Fibroblast of lung (primary cell): ENCODE measurements around the gene NARF. TPM values are rescaled to one million over a fixed set of nuclear protein-coding genes. Genes with fewer than 3 reads are reported as not detected.

Experiments
- DNase-seq, 2 donors: peaks; one replicate each; pipeline versions ENCODE4 v3.0.0 to v3.0.0-alpha.2; 2010; ENCODE audit warnings: low read depth in 2 of 2
- H2AFZ ChIP-seq: 2 replicates; pipeline ENCODE4 v1.5.1; 2012; ENCODE audit warnings: low read length, control low read depth, inconsistent platforms
- H3K27ac ChIP-seq: 2 replicates; pipeline ENCODE4 v1.5.1; 2011; ENCODE audit warnings: low read length, control low read depth; ENCODE audit not compliant: insufficient read depth
- H3K27me3 ChIP-seq: 2 replicates; pipeline ENCODE4 v1.5.1; 2011; ENCODE audit warnings: mild to moderate bottlenecking, low read length; ENCODE audit not compliant: control insufficient read depth, insufficient read depth
- H3K36me3 ChIP-seq: 2 replicates; pipeline ENCODE4 v1.5.1; 2011; ENCODE audit warnings: low read length; ENCODE audit not compliant: control insufficient read depth, insufficient read depth
- H3K4me1 ChIP-seq: 2 replicates; pipeline ENCODE4 v1.5.1; 2011; ENCODE audit warnings: low read length; ENCODE audit not compliant: control insufficient read depth, insufficient read depth; ENCODE audit errors: extremely low read depth
- H3K4me2 ChIP-seq: 2 replicates; pipeline ENCODE4 v1.5.1; 2011; ENCODE audit warnings: low read length, control low read depth; ENCODE audit not compliant: insufficient read depth; ENCODE audit errors: extremely low read depth
- H3K4me3 ChIP-seq, 4 experiments: fragments of 200-600 bp in 1 of 4; sonication (generic) in 1 of 4; replicated peaks in 1 of 4; 2 replicates each; pipeline ENCODE4 v1.5.1; 2011 to 2016; ENCODE audit warnings: low read length in 4 of 4, low read depth in 3 of 4, mild to moderate bottlenecking in 3 of 4, control low read depth in 2 of 4, inconsistent platforms in 1 of 4, mixed read lengths in 1 of 4; ENCODE audit not compliant: insufficient read depth in 1 of 4; ENCODE audit errors: control extremely low read depth in 1 of 4
- H3K79me2 ChIP-seq: 2 replicates; pipeline ENCODE4 v1.5.1; 2012; ENCODE audit warnings: mild to moderate bottlenecking, low read length, inconsistent platforms; ENCODE audit not compliant: control insufficient read depth, insufficient read depth
- H3K9ac ChIP-seq: 2 replicates; pipeline ENCODE4 v1.5.1; 2011; ENCODE audit warnings: mild to moderate bottlenecking, low read length, control low read depth; ENCODE audit not compliant: insufficient read depth
- H3K9me3 ChIP-seq: 2 replicates; pipeline ENCODE4 v1.5.1; 2012; ENCODE audit warnings: low read depth, low read length; ENCODE audit not compliant: control insufficient read depth, insufficient read depth
- H4K20me1 ChIP-seq: 2 replicates; pipeline ENCODE4 v1.5.1; 2011; ENCODE audit warnings: low read length; ENCODE audit not compliant: control insufficient read depth, insufficient read depth; ENCODE audit errors: extremely low read depth
- EZH2 ChIP-seq: IDR thresholded peaks from 2 replicates; pipeline ENCODE4 v1.5.1; 2012; ENCODE audit warnings: low read length, control low read depth, mild to moderate bottlenecking; ENCODE audit errors: missing control alignments
- polyA plus RNA-seq, 2 donors: library from polyadenylated mRNA; depleted of rRNA in 1 of 2; stranded (reverse) in 1 of 2; unstranded in 1 of 2; fragments of >200 nt; gene quantifications; 2 replicates each; pipeline ENCODE4 v1.2.1, GENCODE V29; 2011 to 2012; ENCODE audit warnings: missing spikeins in 1 of 2
- total RNA-seq: library from RNA; depleted of rRNA; stranded (reverse); fragments of >200 nt; gene quantifications from 2 replicates; pipeline ENCODE4 v1.2.1, GENCODE V29; 2014
- TF ChIP-seq, protein P1 (sequence below), 2 donors: IDR thresholded peaks in 1 of 2; conservative IDR thresholded peaks in 1 of 2; 1 replicate in 1 of 2; 2 replicates in 1 of 2; pipeline ENCODE4 v1.5.1; 2011 to 2012; ENCODE audit warnings: low read length in 2 of 2, control low read depth in 1 of 2, inconsistent platforms in 1 of 2, low read depth in 1 of 2, mild to moderate bottlenecking in 1 of 2

The NARF gene
- total and polyA plus RNA-seq, 2 donors (not counting 1 experiment from before 2014, with no cell fraction given): 22.0 to 38.7 TPM

DNA sequence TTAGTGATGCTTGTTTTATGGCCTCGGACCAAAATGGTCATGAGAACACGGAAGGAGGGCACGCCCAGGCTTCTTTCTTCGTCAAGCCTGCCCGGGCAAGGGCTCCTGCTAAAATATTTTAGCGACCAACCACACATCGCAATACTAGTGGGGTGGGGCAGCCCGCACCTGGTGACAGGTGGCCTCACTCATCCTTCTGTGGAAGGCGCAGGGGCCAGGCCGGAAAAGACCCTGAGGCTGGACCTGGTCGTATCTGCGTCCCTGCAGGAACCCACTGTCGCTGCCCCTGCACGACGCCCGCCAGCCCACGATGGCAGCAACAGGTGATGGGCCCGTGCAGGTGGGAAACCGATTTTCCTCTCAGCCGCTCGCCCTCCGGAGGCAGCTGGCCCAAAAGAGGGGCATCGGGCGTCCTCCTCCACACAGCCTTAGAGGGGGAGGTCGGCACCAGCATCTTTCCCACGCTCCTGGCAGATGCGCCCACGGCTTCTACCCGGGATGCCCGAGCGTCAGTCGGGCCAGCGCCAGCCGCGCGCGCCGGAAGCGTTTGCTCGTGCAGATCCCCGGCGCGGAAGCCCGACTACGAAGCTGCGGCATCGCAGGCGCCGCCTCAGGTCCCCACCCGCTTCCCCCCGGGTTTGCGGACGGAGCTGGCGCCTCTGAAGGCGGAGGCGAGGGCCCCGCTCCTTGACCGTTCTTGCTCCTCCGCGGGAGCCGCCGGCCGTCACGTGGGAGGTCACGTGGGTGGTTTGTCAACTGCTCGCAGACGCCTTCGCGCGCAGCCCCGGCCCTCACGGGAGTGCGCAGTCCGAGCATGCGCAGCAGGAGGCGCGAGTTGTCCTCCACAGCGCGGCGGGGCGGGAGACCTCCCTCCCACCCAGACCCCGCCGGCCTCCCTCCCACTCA, 38.2 kb downstream of the NARF start:
- DNase-seq: peak; percentile 89 to 93
- H3K9me3 ChIP-seq: no peaks in the 10 kb centered on the region
- TF ChIP-seq, protein P1, sequence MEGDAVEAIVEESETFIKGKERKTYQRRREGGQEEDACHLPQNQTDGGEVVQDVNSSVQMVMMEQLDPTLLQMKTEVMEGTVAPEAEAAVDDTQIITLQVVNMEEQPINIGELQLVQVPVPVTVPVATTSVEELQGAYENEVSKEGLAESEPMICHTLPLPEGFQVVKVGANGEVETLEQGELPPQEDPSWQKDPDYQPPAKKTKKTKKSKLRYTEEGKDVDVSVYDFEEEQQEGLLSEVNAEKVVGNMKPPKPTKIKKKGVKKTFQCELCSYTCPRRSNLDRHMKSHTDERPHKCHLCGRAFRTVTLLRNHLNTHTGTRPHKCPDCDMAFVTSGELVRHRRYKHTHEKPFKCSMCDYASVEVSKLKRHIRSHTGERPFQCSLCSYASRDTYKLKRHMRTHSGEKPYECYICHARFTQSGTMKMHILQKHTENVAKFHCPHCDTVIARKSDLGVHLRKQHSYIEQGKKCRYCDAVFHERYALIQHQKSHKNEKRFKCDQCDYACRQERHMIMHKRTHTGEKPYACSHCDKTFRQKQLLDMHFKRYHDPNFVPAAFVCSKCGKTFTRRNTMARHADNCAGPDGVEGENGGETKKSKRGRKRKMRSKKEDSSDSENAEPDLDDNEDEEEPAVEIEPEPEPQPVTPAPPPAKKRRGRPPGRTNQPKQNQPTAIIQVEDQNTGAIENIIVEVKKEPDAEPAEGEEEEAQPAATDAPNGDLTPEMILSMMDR (conservative IDR thresholded peaks at IDR 0.05 in 1 of 2, IDR thresholded peaks at IDR 0.05 in 1 of 2; ENCODE audit: low read depth in 1 of 2, low read length in 2 of 2): no peak
- no peak for TF ChIP-seq EZH2
- peaks cover 12% of the 10 kb centered on the region for H3K4me1 ChIP-seq
- H2AFZ ChIP-seq: peak overlapping the region; percentile 57
- peak overlapping the region; percentile 47 to 69 (median 49) for H3K4me3 ChIP-seq
- H3K4me2 ChIP-seq: peak overlapping the region; percentile 83
- no peaks in the 10 kb centered on the region for H3K79me2 ChIP-seq
- peak overlapping the region; percentile 59 for H3K27ac ChIP-seq
- H3K36me3 ChIP-seq: no peaks in the 10 kb centered on the region
- no peaks in the 10 kb centered on the region for H4K20me1 ChIP-seq
- H3K9ac ChIP-seq: peak overlapping the region; percentile 64
- H3K27me3 ChIP-seq: no peaks in the 10 kb centered on the region

DNA sequence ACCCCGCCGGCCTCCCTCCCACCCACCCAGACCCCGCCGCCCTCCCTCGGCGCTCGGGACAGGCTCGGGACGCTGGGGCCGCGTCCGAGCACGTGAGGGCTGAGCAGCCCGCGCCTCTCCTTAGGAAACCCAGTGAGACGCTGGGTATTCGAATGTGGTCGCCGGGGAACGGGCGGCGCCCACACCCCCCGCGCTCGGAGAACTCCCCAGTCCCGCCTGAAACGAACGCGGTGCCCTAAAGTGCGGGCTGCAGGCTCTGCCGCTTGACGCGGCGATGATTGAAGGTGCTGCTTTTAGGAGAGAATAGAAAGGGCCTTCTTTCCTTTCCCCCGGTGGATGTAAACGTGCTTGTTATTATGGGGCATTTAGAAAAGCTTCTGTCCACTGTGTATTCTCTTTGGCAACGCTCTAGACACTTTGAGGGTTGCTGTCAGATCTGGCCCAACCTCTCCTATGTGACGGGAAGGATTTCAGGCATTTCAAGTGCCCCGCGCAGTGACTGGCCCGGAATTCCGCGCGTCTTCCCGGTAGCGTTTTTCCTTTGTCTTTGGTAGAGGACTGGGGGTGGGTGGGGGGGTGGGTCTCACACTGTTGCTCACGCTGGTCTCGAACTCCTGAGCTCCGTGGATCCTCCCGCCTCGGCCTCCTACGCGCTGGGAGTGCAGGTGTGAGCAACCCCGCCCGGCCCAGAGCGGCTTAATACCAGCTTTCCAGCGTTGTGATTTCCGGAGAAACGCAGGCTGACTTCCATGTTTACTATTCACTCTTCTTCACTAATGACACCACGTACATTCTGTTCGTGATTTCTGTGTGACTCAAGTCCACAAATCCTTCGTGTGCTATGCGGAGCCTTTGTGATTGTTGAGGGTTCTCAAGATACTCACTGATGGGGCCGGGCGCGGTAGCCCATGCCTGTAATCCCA, 39.2 kb downstream of the NARF start:
- Histone ChIP-seq H4K20me1 (no peaks in the 10 kb centered on the region), H3K9ac (peak overlapping the region; percentile 40), H3K27ac (peak overlapping the region; percentile 49), H2AFZ (peak overlapping the region; percentile 66), H3K4me1 (peaks cover 10% of the 10 kb centered on the region), H3K9me3 (no peaks in the 10 kb centered on the region), H3K79me2 (no peaks in the 10 kb centered on the region), H3K36me3 (no peaks in the 10 kb centered on the region), H3K4me2 (peak overlapping the region; percentile 75), H3K4me3 (peak overlapping the region; percentile 18 to 68 (median 35)), H3K27me3 (no peaks in the 10 kb centered on the region)
- peak; percentile 49 to 90 for DNase-seq
- TF ChIP-seq, protein P1 (conservative IDR thresholded peaks at IDR 0.05 in 1 of 2, IDR thresholded peaks at IDR 0.05 in 1 of 2; ENCODE audit: low read depth in 1 of 2, low read length in 2 of 2): no peak
- no peak for TF ChIP-seq EZH2

DNA sequence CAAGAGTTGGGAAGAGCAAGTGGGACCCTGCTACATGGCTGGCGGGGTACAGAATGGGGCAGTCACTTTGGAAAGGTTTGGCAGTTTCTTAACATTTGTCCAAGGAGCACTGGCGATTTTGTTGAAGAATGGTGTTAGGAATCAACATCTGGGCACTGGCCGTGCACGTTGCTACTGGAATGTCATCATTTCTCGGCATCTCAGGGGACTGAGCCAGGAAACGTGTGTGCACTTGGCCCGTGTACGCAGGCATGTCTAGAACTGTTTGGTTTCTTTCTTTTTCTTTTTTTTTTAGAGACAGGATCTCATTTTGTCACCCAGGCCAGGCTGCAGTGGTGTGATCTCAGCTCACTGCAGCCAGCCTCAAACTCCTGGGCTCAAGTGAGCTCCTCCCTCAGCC, 43.7 kb downstream of the NARF start:
- no peaks in the 10 kb centered on the region for H3K4me1 ChIP-seq
- no peaks in the 10 kb centered on the region for H4K20me1 ChIP-seq
- no peak for TF ChIP-seq EZH2
- TF ChIP-seq, protein P1 (conservative IDR thresholded peaks at IDR 0.05 in 1 of 2, IDR thresholded peaks at IDR 0.05 in 1 of 2; ENCODE audit: low read depth in 1 of 2, low read length in 2 of 2): no peak
- H2AFZ ChIP-seq: no peak overlapping the region
- no peaks in the 10 kb centered on the region for H3K27me3 ChIP-seq
- no peak overlapping the region for H3K4me2 ChIP-seq
- H3K9me3 ChIP-seq: no peaks in the 10 kb centered on the region
- no peaks in the 10 kb centered on the region for H3K79me2 ChIP-seq
- H3K4me3 ChIP-seq: no peak overlapping the region
- peak in 1 of 2 donors; percentile 62 for DNase-seq
- no peaks in the 10 kb centered on the region for H3K36me3 ChIP-seq
- H3K27ac ChIP-seq: no peak overlapping the region
- no peak overlapping the region for H3K9ac ChIP-seq
